ENCODE data around the gene FAM181A. TPM values are rescaled to one million over a fixed set of nuclear protein-coding genes. Genes with fewer than 3 reads are reported as not detected.

FAM181A gene
- total and polyA plus RNA-seq, 9 of the 15 experiments (the other 6 are each of a cell fraction or from before 2014, with no cell fraction given) = not detected

GRCh38 chr14:93897476-93897845, 29.7 kb upstream of the FAM181A start (continued):
- TF ChIP-seq BRD4 (IDR thresholded peaks at IDR 0.05) (no peak), ZNF253 (CRISPR knock-in tag; conservative IDR thresholded peaks at IDR 0.05) (no peak), ZNF785 (CRISPR knock-in tag; IDR thresholded peaks at IDR 0.05) (no peak), FOXA1 (IDR thresholded peaks at IDR 0.05; ENCODE audit: borderline replicate concordance) (no peak), ZSCAN32 (CRISPR knock-in tag; IDR thresholded peaks at IDR 0.05) (no peak), MYC (IDR thresholded peaks at IDR 0.05; ENCODE audit: low read depth, low read length) (no peak), MYC (CRISPR knock-in tag; IDR thresholded peaks at IDR 0.05; ENCODE audit: borderline replicate concordance, low read depth) (no peak), PCBP2 (IDR thresholded peaks at IDR 0.05; ENCODE audit: low read depth, low read length, poor library complexity, severe bottlenecking) (no peak)
- TF ChIP-seq, protein P1, sequence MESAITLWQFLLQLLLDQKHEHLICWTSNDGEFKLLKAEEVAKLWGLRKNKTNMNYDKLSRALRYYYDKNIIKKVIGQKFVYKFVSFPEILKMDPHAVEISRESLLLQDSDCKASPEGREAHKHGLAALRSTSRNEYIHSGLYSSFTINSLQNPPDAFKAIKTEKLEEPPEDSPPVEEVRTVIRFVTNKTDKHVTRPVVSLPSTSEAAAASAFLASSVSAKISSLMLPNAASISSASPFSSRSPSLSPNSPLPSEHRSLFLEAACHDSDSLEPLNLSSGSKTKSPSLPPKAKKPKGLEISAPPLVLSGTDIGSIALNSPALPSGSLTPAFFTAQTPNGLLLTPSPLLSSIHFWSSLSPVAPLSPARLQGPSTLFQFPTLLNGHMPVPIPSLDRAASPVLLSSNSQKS (CRISPR knock-in tag; IDR thresholded peaks at IDR 0.05) = no peak

DNA sequence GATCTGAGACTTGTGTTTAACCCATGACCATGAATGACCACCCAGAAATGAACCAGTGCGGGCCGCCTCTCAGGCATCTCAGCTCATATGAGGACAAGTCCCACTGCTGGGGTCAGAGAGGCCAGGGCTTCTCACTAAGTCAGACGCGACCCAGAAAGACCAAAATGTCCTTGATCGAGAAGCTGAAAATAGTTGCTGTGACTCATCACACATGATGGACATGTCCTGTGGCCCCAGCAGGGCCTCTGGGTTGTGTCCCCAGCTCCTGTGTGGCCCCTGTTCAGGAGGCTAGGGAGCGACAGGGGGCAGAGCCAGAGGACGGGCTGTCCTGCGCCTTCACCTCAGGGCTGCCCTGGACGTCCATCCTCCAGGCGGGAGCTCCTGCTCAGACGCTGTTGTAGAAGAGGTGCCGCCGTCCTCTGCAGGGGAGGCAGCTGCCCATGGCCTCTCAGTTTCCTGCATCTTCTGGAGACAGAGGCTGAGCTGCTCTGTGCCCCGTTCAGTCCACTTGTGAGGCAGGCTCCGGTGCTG, 29.0 kb upstream of the FAM181A start:
- no peaks in the 10 kb centered on the region for H3K9me1 ChIP-seq (ENCODE audit: control insufficient read depth, insufficient read depth, low read length)
- no peaks in the 10 kb centered on the region for H3K79me2 ChIP-seq (ENCODE audit: control insufficient read depth, insufficient read depth, low read length)
- 1% methylated on average over 11 of the region's 15 CpGs for WGBS (ENCODE audit: insufficient coverage, low coverage, missing lambda C conversion rate)
- in situ Hi-C loops (cut with MboI) (no loop called here), intact Hi-C loops (cut with micrococcal nuclease) (no loop called here)
- BruUV-seq (replicated peaks) = no TSS peak
- H3K4me2 ChIP-seq (ENCODE audit: insufficient read depth, low read length) = no peak overlapping the region
- peaks cover 0 to 20% of the 10 kb centered on the region in 2 experiments; a peak in 2 of 5 replicates for H3K27me3 ChIP-seq (ENCODE audit: control insufficient read depth in 2 of 2, insufficient read depth in 2 of 2, low read length in 2 of 2)
- TF ChIP-seq, protein P2, sequence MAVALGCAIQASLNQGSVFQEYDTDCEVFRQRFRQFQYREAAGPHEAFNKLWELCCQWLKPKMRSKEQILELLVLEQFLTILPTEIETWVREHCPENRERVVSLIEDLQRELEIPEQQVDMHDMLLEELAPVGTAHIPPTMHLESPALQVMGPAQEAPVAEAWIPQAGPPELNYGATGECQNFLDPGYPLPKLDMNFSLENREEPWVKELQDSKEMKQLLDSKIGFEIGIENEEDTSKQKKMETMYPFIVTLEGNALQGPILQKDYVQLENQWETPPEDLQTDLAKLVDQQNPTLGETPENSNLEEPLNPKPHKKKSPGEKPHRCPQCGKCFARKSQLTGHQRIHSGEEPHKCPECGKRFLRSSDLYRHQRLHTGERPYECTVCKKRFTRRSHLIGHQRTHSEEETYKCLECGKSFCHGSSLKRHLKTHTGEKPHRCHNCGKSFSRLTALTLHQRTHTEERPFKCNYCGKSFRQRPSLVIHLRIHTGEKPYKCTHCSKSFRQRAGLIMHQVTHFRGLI (CRISPR knock-in tag; IDR thresholded peaks at IDR 0.05) = no peak
- TF ChIP-seq JUND (IDR thresholded peaks at IDR 0.05; ENCODE audit: borderline replicate concordance, low read depth, low read length) (no peak), JUND (tag; IDR thresholded peaks at IDR 0.05; ENCODE audit: borderline replicate concordance, low read depth, low read length) (no peak), HMG20B (CRISPR knock-in tag; IDR thresholded peaks at IDR 0.05) (no peak), HDGF (IDR thresholded peaks at IDR 0.05) (no peak), HNRNPUL1 (IDR thresholded peaks at IDR 0.05; ENCODE audit: low read length) (no peak), CSDE1 (IDR thresholded peaks at IDR 0.05) (no peak), PHTF2 (CRISPR knock-in tag; IDR thresholded peaks at IDR 0.05) (no peak), ZNF133 (CRISPR knock-in tag; IDR thresholded peaks at IDR 0.05) (no peak)
- TF ChIP-seq, protein P3, sequence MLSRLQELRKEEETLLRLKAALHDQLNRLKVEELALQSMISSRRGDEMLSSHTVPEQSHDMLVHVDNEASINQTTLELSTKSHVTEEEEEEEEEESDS (CRISPR knock-in tag; IDR thresholded peaks at IDR 0.05) = no peak
- no peaks in the 10 kb centered on the region for H3K9me3 ChIP-seq (replicated peaks; ENCODE audit: control insufficient read depth, insufficient read depth, low read depth, low read length)
- no peaks in the 10 kb centered on the region for H4K20me1 ChIP-seq (replicated peaks; ENCODE audit: control insufficient read depth, insufficient read depth, low read length)
- H3K4me1 ChIP-seq (replicated peaks in 1 of 2; ENCODE audit: control insufficient read depth in 2 of 2, insufficient read depth in 2 of 2, low read length in 2 of 2) = no peaks in the 10 kb centered on the region
- H3K9ac ChIP-seq (ENCODE audit: insufficient read depth in 1 of 2, low read depth in 2 of 2, low read length in 2 of 2) = no peak overlapping the region
- ChIA-PET CTCF (ENCODE audit: low intra/inter-chr PET ratio) (no interaction called here), POLR2A (interaction anchor here (0.6 kb wide), 1 partner anchor 63 kb away, joined by 5 read pairs; no protein-coding TSS in a partner anchor)
- H3K4me3 ChIP-seq = no peak overlapping the region
- FAIRE-seq = no peak
- ATAC-seq = no peak
- DNase-seq (ENCODE audit: extremely low read depth in 1 of 4, low spot score in 3 of 4) = no peak
- no peaks in the 10 kb centered on the region for H3K36me3 ChIP-seq (ENCODE audit: control insufficient read depth, insufficient read depth, low read length)
- H3K27ac ChIP-seq (ENCODE audit: extremely low read depth, low read depth, low read length) = no peak overlapping the region
- H2AFZ ChIP-seq (ENCODE audit: low read depth, low read length) = no peak overlapping the region
